ENCODE results near the gene SHISA9.

SHISA9 gene

DNA sequence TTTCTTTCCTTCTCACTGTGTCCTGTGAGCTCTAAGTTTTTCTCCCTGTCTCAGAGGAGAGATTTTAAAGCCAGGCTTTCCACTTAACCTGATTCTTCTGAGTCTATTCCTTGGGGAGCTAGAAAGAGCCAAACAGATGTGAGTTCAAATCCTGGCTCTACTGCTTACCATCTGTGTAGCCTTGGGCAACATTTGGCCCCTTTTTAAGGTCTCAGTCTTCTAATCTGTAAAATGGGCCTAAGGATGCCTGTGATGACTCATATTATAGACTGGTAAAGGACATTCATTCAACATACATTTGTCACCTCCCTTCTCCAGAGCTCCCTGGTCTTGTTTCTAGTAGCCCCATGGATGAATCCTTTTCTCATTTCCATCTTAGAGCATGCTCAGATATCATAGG is 304.0 kb downstream of the SHISA9 start:
- FAIRE-seq: no peak

DNA sequence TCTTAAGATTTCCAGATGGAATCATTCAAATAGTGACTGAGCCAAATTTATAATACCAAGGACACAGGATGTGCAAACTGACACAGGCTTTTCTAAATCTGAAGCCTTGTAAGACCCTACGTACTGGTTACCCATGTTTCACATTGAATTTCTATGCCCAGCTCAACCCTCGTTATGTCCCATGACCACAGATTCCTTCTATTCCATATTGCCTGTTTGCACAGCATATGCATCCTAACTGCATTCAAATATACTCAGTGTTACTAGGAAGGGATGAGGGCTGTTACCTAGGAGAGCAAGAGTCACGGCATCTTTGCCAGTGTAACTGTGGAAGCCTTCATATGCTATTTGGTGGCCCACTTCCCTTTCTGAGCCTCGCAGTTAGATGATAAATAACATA is 305.2 kb downstream of the SHISA9 start:
- no peak for FAIRE-seq

GRCh38 chr16:13207151-13207550 is 305.8 kb downstream of the SHISA9 start:
- no peak for FAIRE-seq

DNA sequence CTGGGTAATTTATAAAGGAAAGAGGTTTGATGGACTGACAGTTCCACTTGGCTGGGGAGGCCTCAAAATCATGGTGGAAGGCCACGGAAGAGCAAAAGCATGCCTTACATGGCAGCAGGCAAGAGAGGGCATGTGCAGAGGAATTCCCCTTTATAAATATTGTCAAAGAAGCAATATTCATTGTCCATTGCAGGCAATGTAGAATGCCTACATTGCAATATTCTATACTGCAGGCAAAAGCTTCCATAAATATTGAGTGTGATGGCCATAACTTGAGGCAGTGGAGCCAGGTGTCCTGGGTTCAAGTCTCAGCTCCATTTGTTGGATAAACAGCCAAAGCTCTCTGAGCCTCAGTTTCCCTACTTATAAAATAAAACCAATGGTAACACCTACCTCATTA is 322.3 kb downstream of the SHISA9 start:
- no peak for FAIRE-seq

- FAIRE-seq: no peak
These were observed 327.6 kb downstream of the SHISA9 start for GRCh38 chr16:13229039-13229438.

GRCh38 chr16:13231365-13231764 is 330.0 kb downstream of the SHISA9 start:
- FAIRE-seq: no peak

DNA sequence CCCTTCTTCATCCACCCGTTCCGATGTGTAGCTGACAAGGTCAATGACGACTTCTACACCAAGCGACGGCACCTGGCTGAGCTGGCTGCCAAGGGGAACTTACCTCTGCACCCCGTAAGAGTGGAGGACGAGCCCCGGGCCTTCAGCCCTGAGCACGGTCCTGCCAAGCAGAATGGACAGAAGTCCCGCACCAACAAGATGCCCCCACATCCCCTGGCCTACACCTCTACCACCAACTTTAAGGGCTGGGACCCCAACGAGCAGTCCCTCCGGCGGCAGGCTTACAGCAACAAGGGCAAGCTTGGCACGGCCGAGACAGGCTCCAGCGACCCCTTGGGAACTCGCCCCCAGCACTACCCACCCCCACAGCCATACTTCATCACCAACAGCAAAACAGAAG is 333.6 kb downstream of the SHISA9 start:
- FAIRE-seq: no peak

DNA sequence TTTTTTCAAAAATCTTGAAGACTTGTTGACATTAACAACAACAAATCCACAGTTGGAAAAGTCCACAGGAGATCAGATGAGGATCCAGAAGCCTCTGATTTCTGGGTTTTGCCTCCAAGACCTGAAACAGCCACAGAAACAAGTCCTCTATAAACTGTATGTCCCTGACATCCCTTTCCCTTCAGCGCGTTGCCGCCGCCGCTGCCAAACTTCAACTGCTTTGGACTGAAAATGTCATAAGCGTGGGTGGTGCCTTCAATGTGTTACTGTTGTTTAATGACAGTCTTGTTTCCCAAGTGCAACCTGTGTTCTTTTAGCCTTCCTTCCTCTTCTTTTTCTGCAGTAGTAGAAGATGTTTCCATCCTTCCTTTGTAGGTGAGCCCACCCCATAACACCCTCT is 334.9 kb downstream of the SHISA9 start:
- no peak for FAIRE-seq

DNA sequence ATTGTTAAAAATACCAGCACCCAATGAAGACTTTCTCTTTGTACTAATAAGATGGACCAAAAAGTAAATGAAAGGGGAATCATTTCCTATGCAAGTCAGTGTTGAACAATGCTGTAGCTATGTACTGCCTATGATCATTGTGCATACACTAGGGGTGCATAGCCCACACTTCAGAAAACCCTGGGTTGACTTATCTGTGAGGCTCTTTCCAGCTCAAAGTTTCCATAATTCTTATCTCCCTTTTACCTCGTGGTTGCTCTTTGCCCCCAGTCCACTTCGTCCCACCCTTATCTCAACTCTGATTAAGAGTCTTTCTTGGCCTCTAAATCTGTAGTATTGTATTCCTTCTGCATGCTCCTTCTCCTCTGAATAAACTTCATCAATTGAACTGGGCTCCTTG is 336.8 kb downstream of the SHISA9 start:
- FAIRE-seq: no peak

DNA sequence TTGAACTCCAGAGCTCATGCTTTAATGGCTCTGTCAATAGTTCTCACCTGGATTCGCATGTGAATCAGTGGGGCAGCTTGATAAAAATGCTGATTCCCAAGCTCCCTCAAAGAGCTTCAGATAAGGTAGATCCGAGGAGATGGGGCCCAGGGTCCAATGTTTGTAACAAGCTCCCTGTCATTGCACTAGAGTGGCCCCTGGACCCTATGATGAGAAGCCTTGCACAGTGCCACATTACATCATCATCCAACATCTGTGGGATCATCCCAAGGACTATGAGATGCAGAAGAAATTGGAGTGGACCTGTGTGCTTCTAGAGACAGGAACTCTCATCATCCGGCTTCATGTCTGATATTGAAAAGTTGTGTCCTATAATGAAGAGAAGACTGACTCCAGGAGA is 340.8 kb downstream of the SHISA9 start:
- FAIRE-seq: no peak

- FAIRE-seq: no peak
These were observed 343.4 kb downstream of the SHISA9 start for GRCh38 chr16:13244770-13245169.

GRCh38 chr16:13245713-13246377 is 344.4 kb downstream of the SHISA9 start:
- no peak for FAIRE-seq

DNA sequence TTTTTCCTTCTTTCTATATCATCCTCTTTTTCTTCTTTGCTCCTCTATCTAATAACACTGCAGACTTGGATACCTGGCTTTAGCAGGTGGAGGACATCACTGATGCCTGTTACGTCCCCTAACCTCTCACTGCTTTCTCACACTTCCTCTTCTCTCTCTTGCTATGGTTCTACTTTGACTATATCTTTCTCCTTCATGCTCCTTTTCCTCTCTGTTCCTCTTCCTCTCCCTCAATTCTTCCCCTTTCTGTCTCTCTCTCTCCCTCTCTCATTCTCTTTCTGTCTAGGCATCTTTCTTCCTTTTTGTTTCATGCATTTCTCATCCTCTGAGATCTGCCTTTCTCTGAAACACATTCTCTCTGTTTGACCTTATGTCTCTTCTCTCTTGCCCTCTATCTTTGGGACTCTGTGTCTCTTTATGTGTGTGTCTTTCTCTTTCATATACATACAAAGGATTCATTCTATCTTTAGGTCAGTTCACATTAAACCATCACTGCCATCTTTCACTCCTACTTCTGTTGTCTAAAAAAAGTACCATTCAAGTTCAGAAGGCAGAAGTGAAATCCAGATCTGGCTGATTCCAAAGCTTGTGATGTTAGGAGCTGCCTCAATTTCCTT is 353.7 kb downstream of the SHISA9 start:
- no peak for FAIRE-seq

- no peak for FAIRE-seq
These were observed 361.1 kb downstream of the SHISA9 start for GRCh38 chr16:13262270-13263090.

DNA sequence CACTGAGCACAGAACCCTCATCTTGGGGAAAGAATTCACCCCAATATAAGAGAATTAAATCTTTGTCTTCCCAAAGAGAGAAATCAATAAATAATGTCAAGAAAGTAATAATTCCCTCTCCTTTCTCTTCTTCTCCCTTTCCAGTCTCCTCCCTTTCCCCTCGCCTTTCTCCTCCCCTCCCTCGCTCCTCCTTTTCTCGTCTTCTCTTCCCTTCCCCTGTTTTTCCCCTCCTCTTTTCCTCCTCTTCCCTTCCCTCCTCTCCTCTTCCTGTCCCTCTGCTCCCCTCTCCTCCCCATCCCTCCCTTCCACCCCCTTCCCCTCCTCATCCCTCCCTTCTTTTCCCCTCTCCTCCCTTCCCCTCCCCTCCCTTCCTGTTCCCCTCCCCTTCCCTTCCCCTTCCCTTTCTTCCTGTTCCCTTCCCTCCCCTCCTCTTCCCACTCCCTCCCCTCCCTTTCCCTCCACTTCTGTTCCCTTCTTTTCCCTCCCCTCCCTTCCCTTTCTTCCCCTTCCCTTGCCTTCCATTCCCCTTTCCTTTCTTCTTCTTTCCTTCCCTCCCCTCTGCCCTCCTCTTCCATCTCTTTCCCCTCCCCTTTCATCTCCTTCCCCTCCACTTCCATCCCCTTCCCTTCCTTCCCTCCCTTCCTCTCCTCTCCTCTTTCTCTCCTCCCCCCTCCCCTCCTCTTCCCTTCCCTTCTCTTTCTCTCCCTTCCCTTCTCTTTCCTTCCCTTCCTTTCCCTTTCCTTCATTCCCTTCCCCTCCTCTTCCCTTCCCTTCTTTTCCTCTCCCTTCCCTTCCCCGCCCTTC is 363.6 kb downstream of the SHISA9 start:
- FAIRE-seq: no peak

GRCh38 chr16:13269359-13269758 is 368.0 kb downstream of the SHISA9 start:
- FAIRE-seq: no peak

- FAIRE-seq: no peak
These were observed 368.6 kb downstream of the SHISA9 start for GRCh38 chr16:13269905-13270528.

- no peak for FAIRE-seq
These were observed 369.2 kb downstream of the SHISA9 start for GRCh38 chr16:13270602-13271001.

DNA sequence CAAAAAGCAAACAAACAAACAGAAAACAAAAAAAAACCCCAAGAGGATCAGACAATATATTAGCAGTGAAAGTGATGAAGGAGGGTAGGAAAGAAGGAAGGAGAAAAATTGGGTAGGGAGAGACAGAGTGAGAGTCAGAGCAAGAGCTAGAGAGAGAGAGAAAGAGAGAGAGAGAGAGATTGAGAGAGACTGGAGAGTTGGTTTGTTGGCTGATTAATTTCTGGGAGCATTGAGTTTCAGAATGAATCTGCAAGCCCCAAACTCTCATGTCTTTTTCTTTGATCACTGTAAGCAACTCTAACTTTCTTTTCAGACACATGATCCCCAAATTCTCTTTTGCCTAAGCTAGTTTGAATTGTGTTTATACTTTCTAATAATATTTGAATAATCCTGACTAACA is 388.1 kb downstream of the SHISA9 start:
- FAIRE-seq: no peak
